Stimulated activated CD8-positive, alpha-beta memory T cell treated with anti-CD3 and anti-CD28 coated beads, Interleukin-15, amount 100 ng/mL, for 24 hours (primary cell): ENCODE measurements around the gene CALHM6.
A peak's percentile ranks its signal among the peaks of the same experiment; 100 is the strongest.

Experiments
- DNase-seq: peaks from one replicate; pipeline ENCODE4 v3.0.0-alpha.2; 2020; ENCODE audit warnings: low read depth

The CALHM6 gene

DNA sequence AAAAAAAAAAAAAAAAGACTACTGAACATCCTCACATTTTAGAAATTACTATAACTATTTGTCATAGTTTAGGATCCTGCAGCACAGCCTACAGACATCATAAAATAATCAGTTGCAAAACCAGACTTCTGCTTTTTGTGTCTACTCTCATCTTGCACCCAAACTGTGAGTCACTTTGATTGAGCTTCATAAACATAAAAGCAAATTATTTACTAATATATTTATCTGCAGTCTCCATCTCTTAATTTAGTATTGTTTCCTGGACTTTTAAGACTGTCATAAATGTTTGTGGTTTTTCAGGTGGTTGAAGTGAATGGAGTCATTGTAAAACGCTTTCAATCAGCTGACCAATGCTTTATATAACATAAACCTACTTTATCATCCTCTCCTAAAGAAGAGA, 14.8 kb upstream of the CALHM6 start:
- DNase-seq: no peak

DNA sequence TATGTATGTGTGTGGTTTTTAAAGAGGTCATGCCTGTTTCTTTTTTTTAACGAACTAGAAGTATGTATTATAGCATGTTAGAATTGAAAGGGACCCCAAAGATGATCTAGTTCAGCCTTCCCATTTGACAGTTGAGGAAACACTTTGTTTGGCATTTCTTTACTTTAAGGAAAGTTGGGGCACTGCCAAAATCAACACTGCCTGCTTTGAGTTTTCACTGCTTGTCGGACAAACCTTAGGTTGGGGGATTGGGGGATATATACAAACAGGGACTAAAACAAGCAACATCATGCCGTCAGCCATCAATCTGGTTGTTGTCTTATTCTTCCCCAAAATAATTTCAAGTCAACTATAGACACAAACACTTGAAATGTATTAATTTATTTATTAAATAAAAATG, 14.1 kb upstream of the CALHM6 start:
- DNase-seq: no peak

DNA sequence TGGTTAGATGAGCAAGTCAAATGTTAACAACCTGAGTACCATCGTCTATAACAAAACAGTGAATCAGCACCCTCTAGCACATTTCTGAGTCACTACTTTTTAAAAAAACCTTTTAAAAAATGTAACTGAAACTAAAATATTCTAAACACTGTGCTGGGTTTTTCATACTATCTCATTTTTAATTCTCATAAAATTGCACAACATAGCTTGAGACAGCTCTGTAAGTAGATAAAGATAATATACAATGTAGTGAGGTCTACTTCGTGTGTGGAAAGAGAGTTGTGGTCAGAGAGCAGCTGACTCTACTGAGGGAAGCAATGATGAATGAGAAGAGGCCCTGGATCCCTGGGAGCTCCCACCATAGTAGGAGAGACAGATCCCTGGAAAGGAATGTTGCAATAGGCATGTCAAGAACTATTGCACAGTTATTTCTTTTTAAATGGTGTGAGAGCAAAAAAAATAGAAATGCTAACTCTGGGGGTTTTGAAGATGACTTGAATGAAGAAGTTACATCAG, 13.6 kb upstream of the CALHM6 start:
- DNase-seq: no peak

DNA sequence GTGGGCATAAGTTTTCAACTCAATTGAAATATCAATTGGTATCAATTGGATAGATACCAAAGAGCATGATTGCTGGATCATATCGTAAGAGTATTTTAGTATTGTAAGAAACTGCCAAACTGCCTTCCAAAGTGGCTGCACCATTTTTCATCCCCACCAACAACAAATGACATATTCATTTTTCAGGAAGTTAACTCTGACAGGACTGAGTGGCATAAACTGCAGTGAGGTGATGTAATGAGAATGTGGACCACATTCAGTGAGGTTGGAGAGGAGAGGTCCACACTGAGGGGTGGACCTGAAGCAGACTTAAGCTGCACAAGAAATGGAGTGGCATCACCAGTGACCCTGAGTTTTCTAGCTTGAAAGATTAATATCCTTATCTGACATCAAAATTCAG, 11.6 kb upstream of the CALHM6 start:
- DNase-seq: no peak

DNA sequence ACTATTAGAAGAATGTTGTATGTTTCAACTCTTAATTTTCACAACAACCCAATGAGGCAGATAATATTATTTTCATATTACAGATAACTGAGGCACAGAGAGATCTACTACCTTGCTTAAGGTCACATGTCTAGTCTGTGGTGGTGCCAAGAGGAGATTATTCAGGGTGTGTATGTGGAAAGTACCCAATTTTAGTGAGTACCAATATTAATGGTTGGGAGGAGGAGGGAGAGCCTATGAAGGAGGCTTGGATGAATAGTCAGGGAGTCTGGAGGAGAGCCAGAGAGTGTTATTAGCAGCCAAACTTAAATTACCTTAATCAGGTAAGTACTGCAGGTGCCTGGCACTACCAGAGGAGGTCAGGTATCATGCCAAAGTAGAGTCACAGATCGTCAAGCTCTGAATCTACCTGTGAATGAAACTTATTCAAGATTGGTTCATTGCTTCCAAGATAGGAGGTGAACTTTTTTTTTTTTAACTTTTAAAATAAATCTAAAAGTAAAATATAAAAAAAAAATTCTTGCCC, 10.9 kb upstream of the CALHM6 start:
- no peak for DNase-seq

DNA sequence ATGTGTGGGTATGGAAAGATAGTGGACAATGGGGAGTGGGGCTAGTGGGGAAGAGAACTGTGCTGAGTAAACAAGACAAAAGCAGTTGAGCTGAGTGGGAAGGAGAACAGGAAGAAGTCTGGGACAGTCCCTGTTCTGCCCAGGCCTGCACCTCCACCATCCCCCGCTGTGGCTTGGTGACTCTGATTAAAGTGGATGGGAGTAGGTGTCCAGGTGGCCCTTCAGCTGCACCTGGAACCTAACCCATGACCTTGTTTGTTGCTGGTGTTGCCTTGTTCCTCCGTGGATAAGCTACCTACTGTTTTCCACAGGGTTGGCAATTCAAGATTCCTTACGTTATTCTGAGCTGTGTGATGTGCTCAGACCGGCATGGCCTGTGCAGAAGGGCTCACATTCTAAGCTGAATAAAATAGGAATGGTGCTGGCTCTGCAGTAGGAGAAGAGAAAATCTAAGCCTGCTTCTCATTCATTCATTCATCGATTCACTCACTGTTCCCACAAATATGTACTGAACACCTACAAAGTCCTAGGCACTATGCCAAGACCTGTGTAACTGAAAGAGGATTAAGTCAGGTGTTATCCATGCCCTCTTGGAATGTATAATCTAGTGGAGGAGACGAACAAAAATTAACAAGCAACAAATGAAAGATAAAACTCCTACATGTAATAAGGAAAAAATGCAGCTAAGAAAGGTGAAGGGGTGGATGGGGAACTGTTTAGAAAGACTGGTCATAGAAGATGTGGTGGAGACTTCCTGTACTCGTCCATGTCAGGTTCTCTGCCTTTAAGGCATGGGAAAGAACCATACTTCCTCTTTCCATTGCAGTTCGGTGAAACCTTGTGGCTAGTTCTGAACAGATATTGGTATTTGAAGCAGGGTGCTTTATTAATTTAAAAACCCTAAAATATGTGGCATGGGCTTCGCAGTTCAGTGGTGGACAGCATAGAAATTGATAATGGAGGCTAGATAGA, 10.1 kb upstream of the CALHM6 start:
- no peak for DNase-seq

DNA sequence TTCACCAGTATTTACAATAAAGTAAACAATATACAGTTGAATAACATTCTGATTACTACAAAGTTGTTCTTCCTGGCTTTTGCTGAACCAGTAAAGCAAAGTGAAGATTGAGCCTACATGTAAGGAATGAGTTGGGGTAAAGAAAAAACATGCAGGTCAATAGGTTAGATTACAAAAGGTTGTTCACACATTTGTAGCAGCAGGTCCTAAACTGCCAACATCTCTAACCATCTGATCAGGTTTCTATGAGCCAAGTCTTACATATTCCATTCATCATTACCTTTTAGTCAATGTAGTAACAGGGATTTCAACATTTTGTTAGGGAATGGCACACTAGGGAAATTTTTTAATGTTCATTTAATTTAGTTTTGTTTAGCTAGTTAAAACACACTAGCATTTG, 9.3 kb upstream of the CALHM6 start:
- DNase-seq: no peak

DNA sequence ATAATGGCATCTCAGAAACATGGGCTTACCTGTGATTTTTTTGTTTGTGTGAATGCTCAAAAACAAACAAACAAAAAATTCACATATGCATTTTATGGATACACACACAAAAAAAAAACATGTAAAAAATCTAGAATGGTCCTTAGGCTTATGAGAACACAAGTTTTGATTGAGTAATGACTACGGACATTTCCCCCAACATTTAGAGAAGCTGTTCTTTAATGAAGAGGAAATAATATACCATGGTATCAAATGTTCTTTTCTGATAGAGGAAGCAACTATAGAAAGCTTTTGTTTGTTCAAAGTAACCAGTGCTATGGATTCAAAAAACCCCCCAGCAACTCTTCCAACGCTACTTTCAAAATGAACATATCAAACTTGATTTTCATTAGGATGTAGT, 8.6 kb upstream of the CALHM6 start:
- no peak for DNase-seq

DNA sequence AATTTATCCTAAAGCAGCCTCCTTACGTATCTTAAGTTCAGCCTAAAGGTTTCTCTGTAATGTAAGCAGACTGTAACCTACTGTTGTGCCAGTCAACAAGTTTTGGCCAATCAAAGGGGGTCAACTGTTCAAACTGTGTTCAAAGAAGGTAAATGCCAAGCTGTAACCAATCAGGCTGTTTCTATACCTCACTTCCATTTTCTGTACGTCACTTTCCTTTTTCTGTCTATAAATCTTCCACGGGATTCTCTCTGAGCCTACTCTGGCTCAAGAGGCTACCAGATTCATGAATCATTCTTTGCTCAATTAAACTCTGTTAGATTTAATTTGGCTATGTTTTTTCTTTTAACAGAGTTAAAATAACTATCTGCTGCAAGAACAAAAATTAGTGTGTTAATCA, 5.1 kb upstream of the CALHM6 start:
- DNase-seq: no peak

DNA sequence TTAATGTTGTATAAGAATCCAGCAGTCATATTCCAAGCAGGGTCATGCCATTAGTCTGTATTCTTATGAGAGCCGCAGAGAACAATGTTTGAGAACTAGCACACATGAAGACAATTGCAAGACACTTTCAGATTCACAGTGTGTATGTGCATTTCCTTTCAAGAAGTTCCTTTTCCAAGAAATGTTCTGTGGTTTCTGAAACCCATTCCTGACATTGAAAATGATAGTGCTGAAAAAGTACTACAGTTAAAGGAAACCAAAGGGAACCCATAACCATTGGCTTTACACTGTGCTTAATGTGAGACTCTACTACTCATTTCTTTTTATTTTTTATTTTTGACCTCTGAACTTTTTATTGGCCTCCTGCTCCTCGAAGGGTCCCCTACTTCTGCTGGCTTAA, 4.2 kb upstream of the CALHM6 start:
- no peak for DNase-seq

DNA sequence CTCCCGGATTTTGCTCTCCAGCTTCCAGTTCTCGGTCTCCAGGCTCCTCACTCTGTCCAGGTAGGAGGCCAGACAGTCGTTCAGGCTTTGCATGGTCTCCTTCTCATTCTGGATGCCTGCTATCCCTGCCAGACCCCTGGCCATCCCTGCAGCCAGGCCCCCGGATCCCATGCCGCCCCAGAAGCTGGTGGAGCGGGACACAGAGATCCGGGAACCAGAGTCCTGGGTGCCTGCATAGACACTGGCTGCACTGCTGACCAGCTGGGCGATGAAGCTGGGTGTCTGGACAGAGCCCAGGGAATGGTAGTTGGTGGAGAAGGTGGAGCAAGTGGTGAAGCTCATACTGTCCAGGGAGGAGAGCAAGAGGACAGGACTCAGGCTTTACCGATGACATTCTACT, 2.9 kb upstream of the CALHM6 start:
- DNase-seq: no peak

DNA sequence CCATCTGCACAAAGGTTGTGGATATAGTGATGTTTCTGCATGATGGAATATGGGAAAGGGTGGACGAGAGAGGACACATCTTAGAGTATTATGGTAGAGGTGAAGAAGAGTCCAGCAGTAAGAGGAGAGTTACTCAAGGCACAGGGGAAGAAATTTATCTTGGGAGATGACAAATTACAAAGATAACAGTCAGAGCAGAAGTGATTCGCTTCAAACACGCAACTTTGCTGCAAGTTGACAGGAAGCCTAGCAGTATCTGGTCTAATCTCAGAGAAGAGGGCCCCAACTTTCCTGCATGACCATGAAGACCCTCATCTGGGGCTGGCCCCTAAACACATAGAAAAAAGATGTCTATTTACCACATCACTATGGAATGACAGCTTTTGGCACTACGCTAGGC, 1.2 kb upstream of the CALHM6 start:
- no peak for DNase-seq

DNA sequence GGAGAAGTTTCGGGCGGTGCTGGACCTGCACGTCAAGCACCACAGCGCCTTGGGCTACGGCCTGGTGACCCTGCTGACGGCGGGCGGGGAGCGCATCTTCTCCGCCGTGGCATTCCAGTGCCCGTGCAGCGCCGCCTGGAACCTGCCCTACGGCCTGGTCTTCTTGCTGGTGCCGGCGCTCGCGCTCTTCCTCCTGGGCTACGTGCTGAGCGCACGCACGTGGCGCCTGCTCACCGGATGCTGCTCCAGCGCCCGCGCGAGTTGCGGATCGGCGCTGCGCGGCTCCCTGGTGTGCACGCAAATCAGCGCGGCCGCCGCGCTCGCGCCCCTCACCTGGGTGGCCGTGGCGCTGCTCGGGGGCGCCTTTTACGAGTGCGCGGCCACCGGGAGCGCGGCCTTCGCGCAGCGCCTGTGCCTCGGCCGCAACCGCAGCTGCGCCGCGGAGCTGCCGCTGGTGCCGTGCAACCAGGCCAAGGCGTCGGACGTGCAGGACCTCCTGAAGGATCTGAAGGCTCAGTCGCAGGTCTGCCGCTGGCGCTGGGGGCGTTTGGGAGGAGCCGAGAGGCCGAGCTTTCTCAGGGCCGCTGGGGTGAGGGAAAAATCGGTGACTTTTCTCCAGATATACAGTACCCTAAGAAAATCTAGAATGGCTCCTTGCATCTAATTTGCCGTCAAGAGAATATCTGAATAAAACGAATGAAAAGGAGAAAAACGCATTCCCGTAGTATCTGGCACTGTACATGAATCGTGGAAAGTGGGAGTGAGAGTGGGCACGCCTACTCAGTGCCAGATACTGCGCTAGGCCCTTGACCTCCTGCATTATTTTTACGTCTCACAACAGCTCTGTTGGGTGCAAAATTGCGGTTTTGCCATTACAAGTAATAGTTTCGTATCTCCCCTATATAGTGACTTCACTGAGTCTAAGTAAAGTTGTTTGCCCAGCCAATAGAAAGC, 1.0 kb downstream of the CALHM6 start:
- DNase-seq: peak; percentile 3

DNA sequence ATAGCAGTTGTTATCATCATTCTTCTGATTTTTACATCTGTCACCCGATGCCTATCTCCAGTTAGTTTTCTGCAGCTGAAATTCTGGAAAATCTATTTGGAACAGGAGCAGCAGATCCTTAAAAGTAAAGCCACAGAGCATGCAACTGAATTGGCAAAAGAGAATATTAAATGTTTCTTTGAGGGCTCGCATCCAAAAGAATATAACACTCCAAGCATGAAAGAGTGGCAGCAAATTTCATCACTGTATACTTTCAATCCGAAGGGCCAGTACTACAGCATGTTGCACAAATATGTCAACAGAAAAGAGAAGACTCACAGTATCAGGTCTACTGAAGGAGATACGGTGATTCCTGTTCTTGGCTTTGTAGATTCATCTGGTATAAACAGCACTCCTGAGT, 2.1 kb downstream of the CALHM6 start:
- no peak for DNase-seq

DNA sequence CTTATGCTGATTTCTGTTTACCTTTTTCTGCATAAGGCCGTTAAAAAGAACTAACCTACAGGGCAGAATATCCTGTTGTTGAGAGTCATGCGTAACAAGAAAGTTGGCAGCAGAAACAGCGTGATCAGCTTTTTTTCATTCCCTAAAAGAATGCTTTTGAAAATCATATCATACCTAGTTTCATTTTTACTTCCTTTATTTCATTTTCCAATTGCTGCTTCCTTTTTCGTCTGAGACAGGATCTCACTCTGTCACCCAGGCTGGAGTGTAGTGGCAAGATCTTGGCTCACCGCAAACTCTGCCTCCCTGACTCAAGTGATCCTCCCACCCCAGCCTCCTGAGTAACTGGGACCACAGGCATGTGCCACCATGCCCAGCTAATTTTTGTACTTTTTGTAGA, 4.1 kb downstream of the CALHM6 start:
- DNase-seq: no peak

DNA sequence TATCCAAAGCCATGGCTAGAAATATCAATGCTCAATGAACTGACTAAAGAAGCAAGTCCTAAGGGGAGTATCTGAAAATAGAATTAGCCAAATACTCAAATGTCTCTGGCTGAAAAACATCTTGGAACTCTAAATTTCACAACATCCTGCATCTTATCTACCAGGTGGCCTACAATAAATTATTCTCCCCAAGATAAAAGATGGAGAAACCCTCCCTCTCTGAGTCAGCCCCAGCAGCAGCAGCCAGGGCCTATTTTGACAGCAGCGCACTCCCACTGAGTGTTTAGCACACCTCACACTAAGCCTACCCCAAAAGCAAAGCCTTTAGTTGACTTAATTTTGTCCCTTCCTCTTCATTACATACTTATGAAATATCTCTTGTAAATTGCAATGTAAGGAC, 5.9 kb downstream of the CALHM6 start:
- DNase-seq: no peak

DNA sequence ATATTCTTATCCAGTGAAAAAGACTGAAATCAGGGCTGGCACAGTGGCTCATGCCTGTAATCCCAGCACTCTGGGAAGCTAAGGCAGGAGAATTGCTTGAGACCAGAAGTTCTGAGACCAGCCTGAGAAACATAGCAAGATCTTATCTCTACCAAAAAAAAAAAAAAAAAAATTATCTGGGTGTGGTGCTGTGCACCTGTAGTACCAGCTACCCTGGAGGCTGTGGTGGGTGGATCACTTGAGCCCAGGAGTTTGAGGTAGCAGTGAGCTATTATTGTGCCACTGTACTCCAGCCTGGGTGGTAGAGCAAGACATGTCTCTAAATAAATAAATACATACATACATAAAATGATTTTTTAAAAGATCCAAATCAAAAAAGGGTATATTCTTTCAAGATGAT, 6.3 kb downstream of the CALHM6 start:
- no peak for DNase-seq

DNA sequence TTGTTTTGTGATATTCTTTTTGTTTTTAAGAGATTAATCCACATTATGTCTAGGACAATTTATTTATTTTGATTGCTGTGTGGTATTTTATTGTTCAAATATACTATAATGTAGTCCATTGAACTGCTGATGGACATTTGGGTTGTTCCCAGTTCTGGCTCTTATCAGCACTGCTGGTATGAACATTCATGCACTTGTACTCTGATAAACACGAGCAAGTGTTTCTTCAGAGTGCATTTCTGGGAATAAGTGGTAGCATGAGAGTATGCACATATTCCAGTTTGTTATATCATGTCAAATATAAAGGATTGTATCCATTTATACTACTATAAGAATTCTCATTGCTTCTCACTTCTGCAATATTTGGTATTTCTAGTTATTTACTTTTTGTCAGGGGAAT, 7.1 kb downstream of the CALHM6 start:
- DNase-seq: no peak

DNA sequence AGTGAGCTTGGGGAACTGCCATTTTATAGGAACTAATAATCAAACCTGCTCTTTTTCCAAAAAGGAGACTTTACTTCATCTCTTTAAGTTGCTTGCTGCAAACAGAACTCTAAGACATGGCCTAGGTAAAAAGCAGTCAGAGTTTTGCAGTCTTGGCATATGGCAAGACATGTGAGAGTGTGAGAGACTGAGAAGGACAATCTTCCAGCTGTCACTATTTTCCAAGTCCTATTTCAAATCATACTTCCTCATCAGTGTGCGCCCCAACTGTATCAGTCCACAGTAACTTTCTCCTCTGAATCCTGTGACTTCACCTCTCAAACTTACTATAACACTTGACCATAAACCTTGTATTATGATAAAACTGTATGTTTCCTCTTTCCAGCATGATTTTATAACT, 10.4 kb downstream of the CALHM6 start:
- DNase-seq: no peak

DNA sequence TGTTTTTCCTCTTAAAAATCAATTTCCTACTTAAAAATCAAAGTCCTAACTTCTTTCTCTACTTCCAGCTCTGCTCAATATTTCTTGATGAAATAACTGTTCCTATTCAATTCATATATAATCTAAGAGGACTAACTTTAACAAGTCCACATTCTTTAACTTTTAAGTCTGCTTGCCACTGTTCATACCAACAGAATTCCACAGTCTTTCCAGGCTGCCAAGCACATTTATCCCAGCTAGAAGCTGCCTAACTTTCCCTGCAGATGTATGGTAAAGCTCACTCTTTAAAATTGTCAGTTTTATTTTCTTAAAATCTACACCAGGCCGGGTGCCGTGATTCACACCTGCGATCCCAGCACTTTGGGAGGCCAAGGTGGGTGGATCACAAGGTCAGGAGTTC, 11.5 kb downstream of the CALHM6 start:
- DNase-seq: no peak

DNA sequence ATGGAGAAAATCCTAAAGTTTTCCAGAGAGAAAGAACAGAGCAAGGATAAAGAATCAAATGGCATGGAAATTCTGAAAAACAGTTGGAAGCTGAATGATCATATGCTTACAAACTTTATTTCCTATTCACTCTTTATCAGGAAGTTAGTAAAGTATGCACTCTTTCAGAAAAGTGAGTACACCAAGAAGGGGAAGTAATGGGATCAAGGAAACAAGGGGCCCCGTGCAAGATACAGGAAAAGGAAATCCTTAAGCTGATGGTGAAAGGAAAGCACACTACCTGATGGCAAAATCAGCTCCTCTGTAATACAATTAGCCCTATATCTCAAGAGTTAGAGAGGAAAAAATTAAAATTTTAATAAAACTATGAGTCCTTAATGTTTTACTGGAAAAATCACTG, 14.0 kb downstream of the CALHM6 start:
- DNase-seq: no peak

DNA sequence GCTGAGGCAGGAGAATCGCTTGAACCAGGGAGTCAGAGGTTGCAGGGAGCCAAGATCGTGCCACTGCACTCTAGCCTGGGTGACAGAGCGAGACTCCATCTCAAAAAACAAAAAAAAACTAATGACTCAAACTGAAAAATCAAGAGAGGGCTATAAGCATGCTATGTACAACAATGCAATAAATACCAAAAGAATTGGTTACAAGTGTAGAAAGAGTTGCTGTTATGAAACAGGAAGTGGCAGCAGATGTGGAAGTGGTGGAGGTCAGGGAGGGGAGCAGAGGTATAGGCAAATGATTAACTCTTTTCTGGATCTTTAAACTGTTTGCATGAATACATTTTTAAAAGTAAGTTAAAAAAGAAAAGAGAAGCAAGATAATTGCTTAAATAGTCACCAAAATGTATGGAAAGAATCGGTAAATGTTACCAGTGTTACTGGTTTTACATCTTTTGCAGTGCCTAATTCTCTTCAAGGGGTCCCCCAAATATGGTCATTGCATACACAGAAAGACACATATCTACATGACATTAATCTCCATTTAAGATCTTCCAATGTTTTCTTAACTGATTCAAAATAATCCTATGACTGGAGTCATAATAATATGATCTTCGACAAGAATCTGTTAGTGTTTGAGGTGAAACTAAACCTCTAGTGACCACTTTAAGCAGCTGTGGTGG, 15.0 kb downstream of the CALHM6 start:
- DNase-seq: no peak
